Coronary artery (tissue), 2 donors: Measurements from ENCODE around the gene PRPF40A.
"Not testable (repeated sequence)": the region's sequence is repeated elsewhere in the genome, so short reads cannot be mapped to it uniquely, and the experiment has no call there.

Experiments used
- DNase-seq: peaks from one replicate; pipeline ENCODE4 v3.0.0-alpha.2; 2017; ENCODE audit warnings: low spot score
- H3K27ac ChIP-seq, 2 donors: fragments of 200-600 bp; sonication (generic); one replicate each; pipeline ENCODE4 v1.5.1; 2016 to 2019
- H3K4me3 ChIP-seq: fragments of 200-600 bp; sonication (generic); 2 replicates; pipeline ENCODE4 v1.5.1; 2016; ENCODE audit warnings: mild to moderate bottlenecking, moderate library complexity
- TF ChIP-seq, protein P1 (sequence below): fragments of 200-600 bp; sonication (generic); IDR thresholded peaks from one replicate; pipeline ENCODE4 v1.5.1; 2019; ENCODE audit warnings: antibody characterized with exemption

Gene PRPF40A

DNA sequence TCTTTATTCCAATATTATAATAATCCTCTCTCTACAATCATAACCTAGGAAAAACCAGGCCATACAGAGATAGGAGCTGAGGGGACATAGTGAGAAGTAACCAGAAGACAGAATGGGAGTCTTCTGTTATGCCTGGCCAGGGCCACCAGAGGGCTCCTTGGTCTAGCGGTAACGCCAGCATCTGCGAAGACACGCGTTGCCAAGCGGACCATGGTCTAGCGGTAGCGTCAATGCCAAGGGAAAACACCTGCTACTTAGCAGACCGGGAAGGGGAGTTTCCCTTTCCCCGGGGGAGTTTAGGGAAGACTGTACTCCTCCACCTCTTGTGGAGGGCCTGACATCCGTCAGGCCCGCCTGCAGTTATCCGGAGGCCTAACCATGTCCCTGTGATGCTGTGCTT lies 37.8 kb upstream of the PRPF40A start:
- TF ChIP-seq, protein P1, sequence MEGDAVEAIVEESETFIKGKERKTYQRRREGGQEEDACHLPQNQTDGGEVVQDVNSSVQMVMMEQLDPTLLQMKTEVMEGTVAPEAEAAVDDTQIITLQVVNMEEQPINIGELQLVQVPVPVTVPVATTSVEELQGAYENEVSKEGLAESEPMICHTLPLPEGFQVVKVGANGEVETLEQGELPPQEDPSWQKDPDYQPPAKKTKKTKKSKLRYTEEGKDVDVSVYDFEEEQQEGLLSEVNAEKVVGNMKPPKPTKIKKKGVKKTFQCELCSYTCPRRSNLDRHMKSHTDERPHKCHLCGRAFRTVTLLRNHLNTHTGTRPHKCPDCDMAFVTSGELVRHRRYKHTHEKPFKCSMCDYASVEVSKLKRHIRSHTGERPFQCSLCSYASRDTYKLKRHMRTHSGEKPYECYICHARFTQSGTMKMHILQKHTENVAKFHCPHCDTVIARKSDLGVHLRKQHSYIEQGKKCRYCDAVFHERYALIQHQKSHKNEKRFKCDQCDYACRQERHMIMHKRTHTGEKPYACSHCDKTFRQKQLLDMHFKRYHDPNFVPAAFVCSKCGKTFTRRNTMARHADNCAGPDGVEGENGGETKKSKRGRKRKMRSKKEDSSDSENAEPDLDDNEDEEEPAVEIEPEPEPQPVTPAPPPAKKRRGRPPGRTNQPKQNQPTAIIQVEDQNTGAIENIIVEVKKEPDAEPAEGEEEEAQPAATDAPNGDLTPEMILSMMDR = no peak
- no peak for DNase-seq
- Histone ChIP-seq H3K27ac (no peak overlapping the region), H3K4me3 (no peak overlapping the region)

DNA sequence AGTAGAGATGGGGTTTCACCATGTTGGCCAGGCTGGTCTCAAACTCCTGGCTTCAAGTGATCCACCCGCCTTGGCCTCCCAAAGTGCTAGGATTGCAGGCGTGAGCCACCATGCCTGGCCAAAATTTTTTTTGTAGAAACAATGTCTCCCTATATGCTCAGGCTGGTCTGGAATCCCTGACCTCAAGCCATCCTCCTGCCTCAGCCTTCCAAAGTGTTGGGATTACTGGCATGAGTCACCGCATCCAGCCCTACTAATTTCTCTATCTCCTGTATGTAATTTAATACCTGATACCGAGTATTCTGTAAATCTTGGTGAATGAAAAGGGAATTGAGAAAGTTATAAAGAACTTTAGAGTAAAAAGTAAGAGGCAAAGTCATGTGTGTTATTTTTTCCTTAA lies 30.5 kb upstream of the PRPF40A start:
- DNase-seq, H3K4me3 ChIP-seq, H3K27ac ChIP-seq: not testable (repeated sequence)

DNA sequence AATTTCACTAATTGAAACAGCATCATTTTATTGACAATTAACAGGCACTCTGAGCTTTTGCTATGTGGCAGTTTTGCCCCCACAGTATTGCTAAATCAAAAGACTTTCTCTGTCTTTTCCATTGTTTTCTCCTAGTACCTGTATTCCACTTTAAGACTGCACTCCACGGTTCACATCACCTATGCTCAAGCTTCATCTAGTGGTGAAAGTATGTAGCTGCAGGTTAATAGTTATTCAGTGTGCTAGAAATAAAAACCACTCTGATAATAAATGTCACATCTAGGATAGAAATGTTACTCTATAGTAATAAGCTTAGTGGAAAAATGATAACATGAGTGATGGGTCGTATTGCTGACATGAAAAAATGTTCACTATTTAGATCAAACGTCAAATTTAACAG lies 25.7 kb upstream of the PRPF40A start:
- no peak for DNase-seq
- H3K27ac ChIP-seq = no peak overlapping the region
- TF ChIP-seq, protein P1 = no peak
- no peak overlapping the region for H3K4me3 ChIP-seq

DNA sequence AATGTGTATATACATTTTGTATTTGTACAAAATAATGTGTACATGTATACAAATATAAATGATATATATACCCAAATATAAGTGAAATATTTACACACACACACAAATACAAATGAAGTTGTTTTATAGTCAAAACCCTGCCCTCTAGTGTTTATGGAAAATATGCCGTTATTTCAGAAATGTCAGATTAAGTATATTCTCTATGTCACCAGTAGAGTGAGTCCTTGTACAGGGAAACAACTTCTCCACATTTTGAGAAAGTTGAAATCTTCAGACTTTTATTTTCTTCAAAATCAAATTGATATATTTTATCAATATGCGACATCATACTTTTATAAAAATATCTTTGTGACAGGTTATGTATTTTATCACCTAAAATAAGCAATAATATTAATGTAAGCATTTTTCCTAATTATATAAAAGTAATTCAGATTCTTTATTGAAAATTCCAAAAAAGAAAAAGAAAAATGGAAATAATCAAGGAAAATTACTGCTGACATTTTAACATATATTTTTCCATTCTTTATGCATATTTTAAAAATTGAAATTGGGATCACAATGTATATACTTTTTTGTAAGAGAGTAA lies 23.6 kb upstream of the PRPF40A start:
- Histone ChIP-seq H3K27ac (no peak overlapping the region), H3K4me3 (no peak overlapping the region)
- DNase-seq = no peak
- TF ChIP-seq, protein P1 = peak; percentile 71

DNA sequence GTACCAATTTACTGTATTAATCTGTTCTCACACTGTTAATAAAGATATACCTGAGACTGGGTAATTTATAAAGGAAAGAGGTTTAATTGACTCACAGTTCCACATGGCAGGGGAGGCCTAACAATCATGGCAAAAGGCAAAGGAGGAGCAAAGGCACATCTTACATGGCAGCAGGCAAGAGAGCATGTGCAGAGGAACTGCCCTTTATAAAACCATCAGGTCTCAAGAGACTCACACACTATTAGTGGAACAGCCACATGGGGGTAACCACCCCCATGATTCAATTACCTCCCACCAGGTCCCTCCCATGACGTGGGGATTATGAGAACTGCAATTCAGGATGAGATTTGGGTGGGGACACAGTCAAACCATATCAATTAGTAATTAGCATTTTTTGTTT lies 22.4 kb upstream of the PRPF40A start:
- H3K4me3 ChIP-seq, H3K27ac ChIP-seq, DNase-seq: not testable (repeated sequence)

DNA sequence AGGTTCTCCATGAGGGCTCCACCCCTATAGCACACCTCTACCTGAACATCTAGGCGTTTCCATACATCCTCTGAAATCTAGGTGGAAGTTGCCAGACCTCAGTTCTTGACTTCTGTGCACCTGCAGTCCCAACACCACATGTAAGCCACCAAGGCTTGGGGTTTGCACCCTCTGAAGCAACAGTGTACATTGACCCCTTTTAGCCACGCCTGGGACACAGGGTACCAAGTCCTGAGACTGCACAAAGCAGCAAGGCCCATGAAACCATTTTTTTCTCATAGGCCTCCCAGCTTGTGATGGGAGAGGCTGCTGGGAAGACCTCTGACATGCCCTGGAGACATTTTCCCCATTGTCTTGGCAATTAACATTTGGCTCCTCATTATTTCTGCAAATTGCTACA lies 21.2 kb upstream of the PRPF40A start:
- no peak for DNase-seq
- TF ChIP-seq, protein P1 = no peak
- H3K27ac ChIP-seq = no peak overlapping the region
- no peak overlapping the region for H3K4me3 ChIP-seq

DNA sequence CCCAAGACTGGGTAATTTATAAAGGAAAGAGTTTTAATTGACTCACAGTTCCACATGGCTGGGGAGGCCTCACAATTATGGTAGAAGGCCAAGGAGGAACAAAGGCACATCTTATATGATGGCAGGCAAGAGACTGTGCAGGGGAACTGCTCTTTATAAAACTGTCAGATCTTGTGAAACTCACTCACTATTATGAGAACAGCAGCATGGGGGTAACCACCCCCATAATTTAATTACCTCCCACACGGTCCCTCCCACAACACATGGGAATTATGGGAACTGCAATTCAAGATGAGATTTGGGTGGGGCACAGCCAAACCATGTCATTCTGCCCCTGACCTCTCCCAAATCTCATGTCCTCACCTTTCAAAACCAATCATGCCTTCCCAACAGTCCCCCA lies 20.2 kb upstream of the PRPF40A start:
- DNase-seq, H3K4me3 ChIP-seq, H3K27ac ChIP-seq: not testable (repeated sequence)

DNA sequence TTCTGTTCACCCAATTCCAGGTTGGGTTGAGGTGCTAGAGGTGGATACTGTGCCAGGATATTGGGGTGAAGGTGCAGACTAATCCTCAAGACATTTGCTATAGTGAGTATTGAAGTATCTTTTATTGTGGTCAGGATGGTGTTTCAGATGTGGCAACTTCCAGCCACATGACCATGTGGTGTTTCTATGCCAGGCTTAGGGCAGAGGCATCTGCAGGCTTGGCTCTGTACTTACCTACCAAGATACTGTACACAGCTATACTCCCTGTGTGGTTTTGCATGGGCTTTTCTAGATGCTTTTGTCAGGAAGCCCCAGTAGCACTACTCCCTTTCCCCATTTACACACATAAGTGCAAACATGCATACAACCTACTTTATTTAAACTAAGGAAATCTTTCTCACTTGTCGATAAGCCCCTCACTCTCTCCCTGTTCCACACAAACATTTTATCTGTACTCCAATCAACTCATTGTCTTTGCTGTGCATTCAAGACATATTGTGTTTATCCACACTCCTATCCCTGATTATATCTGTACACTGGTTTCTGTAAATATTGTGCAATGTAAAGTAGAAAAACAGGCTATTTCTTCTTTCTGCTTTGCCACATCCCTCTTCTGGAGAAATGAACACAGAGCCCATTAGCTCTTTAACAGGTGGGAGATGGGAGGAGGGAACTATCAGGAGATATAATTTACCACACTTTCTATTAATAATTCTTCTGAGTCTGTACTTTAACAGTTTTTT lies 13.5 kb upstream of the PRPF40A start:
- no peak for DNase-seq
- TF ChIP-seq, protein P1 = no peak
- Histone ChIP-seq H3K4me3 (no peak overlapping the region), H3K27ac (no peak overlapping the region)
